ENCODE measurements around the gene PCDH17. TPM values are rescaled to one million over a fixed set of nuclear protein-coding genes. Genes with fewer than 3 reads are reported as not detected.

Gene PCDH17
- total RNA-seq, 4 donors from 2014 or later = 0.88 to 4.1 (median 1.8) TPM

DNA sequence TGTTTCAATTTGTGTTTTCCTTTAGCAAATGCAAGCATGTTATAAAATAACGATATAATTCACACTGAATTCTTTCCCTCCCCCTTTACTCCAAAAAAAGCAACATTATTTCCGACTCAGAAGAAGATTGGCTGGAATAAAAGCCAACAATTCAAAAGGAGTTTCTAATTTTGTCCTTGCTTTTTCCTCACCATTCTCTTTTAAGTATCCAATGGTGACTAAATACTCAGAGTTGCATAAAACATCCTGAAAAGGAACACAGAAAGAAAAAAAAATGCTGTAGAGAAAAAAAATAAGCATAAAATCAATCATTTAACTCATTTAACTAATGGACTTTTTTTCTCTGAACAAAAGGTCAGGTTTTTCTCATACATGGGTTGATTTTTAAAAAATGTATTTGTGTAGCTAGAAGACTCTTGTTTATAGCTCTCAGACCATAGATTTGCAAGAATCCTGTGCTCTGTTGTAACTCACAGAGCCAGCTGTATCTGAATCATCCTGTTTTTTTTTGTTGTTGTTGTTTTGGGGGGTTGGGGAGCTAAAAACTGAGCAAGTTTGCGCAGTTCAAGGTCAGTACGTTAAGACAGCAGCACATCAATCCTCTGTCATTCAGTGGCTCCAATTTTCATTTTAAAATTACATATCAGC lies 108.1 kb downstream of the PCDH17 start:
- no peak for DNase-seq
- TF ChIP-seq, protein P1, sequence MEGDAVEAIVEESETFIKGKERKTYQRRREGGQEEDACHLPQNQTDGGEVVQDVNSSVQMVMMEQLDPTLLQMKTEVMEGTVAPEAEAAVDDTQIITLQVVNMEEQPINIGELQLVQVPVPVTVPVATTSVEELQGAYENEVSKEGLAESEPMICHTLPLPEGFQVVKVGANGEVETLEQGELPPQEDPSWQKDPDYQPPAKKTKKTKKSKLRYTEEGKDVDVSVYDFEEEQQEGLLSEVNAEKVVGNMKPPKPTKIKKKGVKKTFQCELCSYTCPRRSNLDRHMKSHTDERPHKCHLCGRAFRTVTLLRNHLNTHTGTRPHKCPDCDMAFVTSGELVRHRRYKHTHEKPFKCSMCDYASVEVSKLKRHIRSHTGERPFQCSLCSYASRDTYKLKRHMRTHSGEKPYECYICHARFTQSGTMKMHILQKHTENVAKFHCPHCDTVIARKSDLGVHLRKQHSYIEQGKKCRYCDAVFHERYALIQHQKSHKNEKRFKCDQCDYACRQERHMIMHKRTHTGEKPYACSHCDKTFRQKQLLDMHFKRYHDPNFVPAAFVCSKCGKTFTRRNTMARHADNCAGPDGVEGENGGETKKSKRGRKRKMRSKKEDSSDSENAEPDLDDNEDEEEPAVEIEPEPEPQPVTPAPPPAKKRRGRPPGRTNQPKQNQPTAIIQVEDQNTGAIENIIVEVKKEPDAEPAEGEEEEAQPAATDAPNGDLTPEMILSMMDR (IDR thresholded peaks at IDR 0.05) = no peak
- no peak for TF ChIP-seq POLR2A (IDR thresholded peaks at IDR 0.05)
- Histone ChIP-seq H3K27me3 (no peaks in the 10 kb centered on the region), H3K36me3 (no peaks in the 10 kb centered on the region), H3K9me3 (no peaks in the 10 kb centered on the region), H3K27ac (no peak overlapping the region), H3K4me3 (no peak overlapping the region), H3K4me1 (no peaks in the 10 kb centered on the region)

DNA sequence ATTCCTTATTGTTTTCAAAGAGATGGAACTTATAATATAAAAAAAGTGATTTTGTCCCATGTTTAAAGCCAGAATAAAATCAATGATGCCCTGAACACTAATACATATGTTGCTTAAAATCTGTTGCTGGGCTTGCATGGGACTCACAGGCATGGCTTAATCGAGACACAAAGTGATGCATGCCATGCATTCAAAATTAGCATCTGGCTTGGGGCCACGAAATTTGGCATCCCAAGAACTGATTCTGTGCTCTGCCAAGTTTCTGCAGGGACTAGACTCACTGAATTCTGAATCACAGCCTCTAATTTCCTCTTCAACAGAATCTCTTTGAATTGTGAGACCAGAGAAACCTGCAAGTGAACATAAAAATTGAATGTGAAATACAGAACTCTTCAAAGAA lies 109.2 kb downstream of the PCDH17 start:
- TF ChIP-seq POLR2A (IDR thresholded peaks at IDR 0.05) = no peak
- TF ChIP-seq, protein P1 (IDR thresholded peaks at IDR 0.05) = no peak
- Histone ChIP-seq H3K27ac (no peak overlapping the region), H3K36me3 (no peaks in the 10 kb centered on the region), H3K27me3 (no peaks in the 10 kb centered on the region), H3K4me1 (no peaks in the 10 kb centered on the region), H3K9me3 (no peaks in the 10 kb centered on the region), H3K4me3 (no peak overlapping the region)
- DNase-seq = no peak

DNA sequence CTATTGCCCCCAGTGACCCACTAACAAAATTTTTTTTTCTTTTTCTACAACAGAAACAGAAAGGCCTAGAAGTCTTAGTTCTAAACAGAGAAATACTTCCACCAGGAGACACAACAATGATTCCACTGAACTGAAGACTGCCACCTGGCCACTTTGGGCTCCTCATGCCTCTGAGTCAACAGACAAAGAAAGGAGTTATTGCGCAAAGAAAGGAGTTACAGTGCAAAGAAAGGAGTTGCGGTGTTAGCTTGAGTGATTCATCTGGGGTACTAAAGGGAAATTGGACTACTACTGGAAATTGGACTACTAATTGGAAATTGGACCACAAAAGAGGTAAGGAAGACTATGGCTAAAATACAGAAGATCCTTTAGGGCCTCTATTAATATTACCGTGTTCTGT lies 116.6 kb downstream of the PCDH17 start:
- no peak overlapping the region for H3K4me3 ChIP-seq

DNA sequence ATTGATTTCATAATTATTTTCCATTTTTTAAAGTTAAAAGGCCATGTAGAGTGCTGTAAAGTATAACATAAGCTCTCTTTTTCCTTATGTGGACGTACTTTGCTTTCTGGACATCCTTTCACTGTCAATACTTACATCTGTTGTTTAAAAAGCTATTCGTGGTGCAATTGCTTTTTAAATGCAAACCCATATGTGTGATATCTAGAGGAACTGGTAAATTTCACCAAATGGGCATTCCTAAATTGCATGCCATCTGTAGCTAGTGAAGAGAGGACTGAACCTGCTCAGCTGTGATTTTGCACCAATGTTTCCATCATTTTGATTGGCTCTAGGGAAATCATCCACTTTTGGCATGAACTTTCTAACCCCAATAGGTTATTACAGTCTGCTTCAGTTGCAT lies 129.4 kb downstream of the PCDH17 start:
- no peak overlapping the region for H3K4me3 ChIP-seq
- no peak overlapping the region for H3K27ac ChIP-seq
- TF ChIP-seq POLR2A (IDR thresholded peaks at IDR 0.05) = no peak
- TF ChIP-seq, protein P1 (IDR thresholded peaks at IDR 0.05) = no peak
- H3K36me3 ChIP-seq = no peaks in the 10 kb centered on the region
- no peaks in the 10 kb centered on the region for H3K4me1 ChIP-seq
- no peaks in the 10 kb centered on the region for H3K9me3 ChIP-seq
- H3K27me3 ChIP-seq = no peaks in the 10 kb centered on the region
- no peak for DNase-seq

More for the DNA sequence above, 116.6 kb downstream of the PCDH17 start:
- Histone ChIP-seq H3K9me3 (no peaks in the 10 kb centered on the region), H3K4me1 (no peaks in the 10 kb centered on the region), H3K36me3 (no peaks in the 10 kb centered on the region), H3K27ac (no peak overlapping the region), H3K27me3 (no peaks in the 10 kb centered on the region)
- TF ChIP-seq POLR2A (IDR thresholded peaks at IDR 0.05) = no peak
- DNase-seq = no peak

DNA sequence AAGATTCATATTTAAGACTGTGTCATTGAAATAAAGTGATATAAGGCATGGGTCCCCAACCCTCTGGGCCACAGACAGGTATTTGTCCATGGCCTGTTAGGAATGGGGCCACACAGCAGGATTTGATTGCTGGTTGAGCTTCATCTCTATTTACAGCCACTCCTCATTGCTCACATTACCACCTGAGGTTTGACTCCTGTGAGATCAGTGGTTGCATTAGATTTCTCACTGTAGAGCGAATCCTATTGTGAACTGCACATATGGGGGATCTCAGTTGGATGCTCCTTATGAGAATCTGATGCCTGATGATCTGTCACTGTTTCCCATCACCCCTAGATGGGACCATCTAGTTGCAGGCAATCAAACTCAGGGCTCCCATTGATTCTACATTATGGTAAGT lies 132.1 kb downstream of the PCDH17 start:
- H3K4me3 ChIP-seq = no peak overlapping the region
- no peaks in the 10 kb centered on the region for H3K4me1 ChIP-seq
- no peaks in the 10 kb centered on the region for H3K36me3 ChIP-seq
- DNase-seq = no peak
- no peaks in the 10 kb centered on the region for H3K27me3 ChIP-seq
- no peak overlapping the region for H3K27ac ChIP-seq
- H3K9me3 ChIP-seq = no peaks in the 10 kb centered on the region
- no peak for TF ChIP-seq POLR2A (IDR thresholded peaks at IDR 0.05)
- TF ChIP-seq, protein P1 (IDR thresholded peaks at IDR 0.05) = no peak
